ENCODE data around the gene ANKRD13C. TPM values are rescaled to one million over a fixed set of nuclear protein-coding genes. Genes with fewer than 3 reads are reported as not detected.
A peak's percentile ranks its signal among the peaks of the same experiment; 100 is the strongest.

Gene ANKRD13C
- total RNA-seq, 1 donor from 2014 or later = 34.2 TPM

DNA sequence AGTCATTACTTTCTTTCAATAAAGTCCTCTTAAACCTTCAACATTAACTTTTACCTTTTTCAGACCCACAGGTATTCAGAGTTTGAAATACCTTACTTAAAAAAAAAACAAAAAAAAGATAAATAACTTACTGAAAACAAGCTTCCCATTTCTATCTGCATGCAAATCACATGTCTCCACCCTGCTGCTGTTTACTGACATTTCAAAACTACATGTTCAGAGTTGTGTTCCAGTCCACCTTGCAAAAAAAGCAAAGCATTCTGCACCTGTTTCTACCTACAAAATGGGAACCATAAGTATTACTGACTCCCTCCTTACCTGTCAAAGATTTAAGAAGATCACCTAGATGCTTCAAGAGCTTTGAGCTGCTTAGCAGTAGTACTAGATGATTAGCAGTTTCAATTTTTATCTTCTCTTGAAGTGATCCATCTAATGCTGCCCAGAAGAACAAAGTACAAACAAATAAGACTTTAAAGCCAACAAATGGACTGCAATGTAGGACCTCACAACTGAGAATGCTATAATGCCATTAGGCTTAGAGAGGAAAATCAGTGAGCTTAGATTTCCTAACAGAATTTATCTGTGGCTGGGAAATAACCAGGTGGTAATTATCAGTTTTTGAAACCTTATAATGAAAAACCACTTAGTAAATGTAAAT lies 61.2 kb downstream of the ANKRD13C start:
- no peak for DNase-seq (ENCODE audit: low read depth)

DNA sequence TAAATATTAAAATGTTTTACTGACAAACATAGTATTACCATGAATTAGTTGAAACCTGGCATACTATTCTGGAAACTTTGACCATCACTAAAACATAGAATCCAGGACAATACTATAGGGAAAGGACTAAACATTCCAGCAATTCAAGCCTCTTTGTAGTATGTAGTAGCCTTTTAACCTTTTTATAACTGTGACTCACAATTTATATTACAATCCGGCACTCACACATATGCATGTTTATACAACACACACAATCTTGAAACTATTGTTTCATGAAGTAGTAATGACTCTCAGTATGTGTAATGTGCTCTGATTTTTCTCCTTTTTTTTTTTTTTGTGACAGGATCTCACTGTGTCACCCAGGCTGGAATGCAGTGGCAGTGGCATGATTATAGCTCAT lies 64.3 kb downstream of the ANKRD13C start:
- DNase-seq (ENCODE audit: low read depth) = peak; percentile 33

DNA sequence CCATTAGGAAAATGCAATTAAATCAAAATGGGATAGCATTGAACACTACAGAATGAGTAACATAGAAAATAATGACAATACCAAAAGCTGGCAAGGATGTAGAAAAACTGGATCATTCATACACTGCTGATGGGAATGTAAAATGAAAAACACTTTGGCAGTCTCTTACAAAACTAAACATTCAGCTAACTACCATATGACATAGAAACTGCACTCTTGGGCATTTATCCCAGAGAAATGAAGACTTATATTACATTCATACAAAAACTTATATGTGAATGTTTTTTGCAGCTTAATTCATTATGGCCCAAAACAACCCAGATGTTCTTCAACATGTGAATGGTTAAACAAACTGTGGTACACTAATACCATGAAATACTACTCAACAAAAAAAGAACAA lies 66.4 kb downstream of the ANKRD13C start:
- DNase-seq (ENCODE audit: low read depth) = no peak

DNA sequence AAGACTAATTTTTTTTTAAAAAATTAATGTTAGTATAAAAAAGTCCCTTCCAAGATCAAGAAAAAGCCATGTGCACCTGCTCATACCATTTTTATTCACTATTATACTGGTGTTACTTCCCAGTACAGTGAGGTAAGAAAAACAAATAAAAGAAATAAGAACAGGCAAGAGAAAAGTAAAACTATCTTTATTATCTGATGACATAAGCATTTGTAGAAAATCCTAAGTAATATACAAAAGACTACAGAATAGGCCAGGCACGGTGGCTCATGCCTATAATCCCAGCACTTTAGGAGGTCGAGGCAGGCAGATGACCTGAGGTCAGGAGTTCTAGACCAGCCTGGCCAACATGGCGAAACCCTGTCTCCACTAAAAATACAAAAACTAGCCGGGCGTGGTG lies 68.1 kb downstream of the ANKRD13C start:
- DNase-seq (ENCODE audit: low read depth) = no peak

DNA sequence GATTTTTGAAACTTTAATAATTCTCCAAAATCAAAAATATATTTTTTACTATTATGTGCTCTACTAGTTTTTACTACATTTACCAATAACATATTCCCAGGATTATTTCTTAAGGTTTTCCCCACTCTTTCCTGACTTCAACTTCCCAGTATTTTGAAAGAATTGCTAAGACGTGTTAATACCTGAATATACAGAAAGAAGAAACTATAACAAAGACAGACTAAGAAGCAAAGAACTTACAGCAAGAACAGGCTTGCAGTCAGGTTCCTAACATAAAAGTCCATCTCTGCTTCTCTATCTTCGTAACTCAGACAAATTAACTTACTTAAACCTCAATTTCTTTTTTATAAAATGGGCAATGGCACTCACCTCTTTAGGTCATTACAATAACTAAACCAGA lies 70.2 kb downstream of the ANKRD13C start:
- no peak for DNase-seq (ENCODE audit: low read depth)

DNA sequence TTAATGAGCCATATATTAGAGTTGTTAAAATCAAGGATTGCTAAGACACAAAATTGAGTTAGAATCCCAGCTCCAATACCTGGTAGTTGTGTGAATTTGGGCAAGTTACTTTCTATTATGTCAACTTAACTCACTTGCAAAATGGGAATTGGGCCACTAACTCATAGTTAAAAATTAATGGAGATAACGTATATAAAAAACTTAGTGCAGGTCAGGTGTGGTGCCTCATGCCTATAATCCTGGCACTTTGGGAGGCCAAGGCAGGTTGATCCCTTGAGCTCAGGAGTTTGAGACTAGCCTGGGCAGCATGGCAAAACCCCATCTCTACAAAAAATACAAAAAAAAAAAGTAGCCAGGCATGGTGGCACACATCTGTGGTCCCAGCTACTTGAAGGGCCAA lies 75.8 kb downstream of the ANKRD13C start:
- DNase-seq (ENCODE audit: low read depth) = no peak

DNA sequence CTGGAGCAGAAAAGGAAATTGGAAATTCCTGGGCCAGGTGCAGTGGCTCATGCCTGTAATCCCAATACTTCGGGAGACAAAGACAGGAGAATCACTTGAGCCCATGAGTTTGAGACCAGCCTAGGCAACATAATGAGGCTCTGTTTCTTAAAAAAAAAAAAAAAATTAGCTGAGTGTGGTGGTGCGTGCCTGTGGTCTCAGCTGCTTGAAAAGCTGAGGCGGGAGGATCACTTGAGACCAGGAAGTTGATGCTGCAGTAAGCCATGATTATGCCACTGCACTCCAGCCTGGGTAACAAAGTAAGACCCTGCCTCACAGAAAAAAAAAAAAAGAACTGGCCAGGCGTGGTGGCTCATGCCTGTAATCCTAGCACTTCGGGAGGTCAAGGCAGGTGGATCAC lies 76.6 kb downstream of the ANKRD13C start:
- no peak for DNase-seq (ENCODE audit: low read depth)

DNA sequence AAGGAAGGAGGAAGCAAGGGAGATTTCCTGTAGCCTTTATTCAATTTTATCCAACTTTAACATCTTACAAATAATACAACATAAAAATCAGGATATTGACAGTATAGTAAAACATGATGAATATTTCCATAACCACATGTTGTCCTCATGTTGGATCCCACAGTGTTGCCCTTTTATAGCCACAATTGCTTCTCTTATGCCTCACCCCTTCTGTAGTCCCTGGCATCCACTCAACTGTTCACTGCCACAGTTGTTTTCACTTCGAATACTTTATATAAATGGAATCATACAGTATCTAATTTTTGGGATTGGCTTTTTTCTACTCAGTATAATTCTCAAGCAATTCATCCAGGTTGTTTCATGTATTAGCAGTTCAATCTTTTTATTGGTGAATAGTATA lies 88.6 kb downstream of the ANKRD13C start:
- no peak for DNase-seq (ENCODE audit: low read depth)

DNA sequence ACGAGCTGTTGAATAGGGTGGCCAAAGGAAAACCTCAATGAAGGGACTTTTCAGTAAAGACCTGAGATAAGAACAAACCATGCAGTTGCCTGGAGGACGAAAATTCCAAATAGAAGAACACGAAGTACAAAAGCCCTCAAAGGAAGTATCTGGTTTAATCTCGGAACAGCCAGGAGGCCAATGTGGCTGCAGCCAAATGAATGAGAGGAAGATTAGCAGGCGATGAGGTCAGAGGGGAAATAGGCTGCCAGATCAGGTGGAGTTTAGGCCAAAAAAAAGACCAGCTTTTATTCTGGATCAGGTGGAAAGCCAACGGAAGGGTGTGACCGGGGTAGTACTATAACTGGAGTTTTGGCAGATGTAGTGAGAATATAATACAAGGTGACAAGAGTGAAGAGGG lies 89.7 kb downstream of the ANKRD13C start:
- no peak for DNase-seq (ENCODE audit: low read depth)

DNA sequence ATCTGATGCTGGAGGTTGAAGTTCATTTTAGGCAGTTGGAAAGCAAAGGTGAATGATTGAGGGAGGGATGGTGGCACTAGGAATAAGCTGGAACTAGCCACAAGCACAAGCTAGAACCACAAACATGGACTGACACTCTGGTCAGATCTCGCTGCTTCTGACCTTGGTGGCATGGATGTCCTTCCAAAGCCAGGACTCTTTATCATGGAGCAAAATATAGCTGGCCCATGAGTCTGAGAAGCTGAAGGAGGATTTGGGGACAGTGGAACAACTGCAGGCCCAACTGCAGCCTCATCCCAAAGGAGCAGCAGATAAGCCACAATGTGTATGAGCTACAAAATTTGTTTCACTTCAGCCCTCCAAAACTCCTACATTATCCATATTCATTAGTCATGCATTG lies 97.9 kb downstream of the ANKRD13C start:
- no peak for DNase-seq (ENCODE audit: low read depth)

DNA sequence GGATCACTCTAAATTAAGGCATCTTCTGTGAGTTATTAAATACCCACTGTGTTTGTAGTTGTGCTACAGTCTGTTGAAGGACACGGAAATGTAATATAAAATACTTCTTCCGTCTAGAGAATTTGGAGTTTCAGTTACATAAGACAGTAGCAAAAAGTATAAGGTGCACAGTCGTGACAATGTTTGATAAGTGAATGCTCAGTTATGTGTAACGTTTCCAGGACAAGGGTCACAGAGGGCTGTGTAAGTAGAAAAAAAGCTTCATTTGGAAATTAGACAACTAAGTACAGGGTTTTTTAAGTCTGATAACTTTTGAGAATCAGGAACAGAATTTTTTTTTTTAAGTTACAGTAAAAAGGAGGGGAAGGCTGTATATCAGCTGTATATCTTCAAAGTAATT lies 105.8 kb downstream of the ANKRD13C start:
- no peak for DNase-seq (ENCODE audit: low read depth)

DNA sequence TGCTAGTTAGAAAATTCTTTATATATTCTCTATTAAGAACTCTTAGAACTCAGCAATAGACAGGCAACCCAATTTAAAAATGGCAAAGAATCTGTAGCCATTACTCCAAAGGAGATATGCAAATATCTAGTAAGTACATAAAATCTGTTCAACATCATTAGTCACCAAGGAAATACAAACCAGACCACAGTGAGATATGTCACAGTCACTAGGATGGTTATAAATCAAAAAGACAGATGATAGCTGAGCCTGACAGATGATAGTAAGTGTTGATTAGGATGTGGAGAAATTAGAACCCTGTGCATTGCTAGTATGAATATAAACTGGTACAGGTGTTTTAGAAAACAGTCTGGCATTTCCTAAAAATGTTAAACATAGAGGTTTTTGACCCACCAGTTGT lies 106.8 kb downstream of the ANKRD13C start:
- DNase-seq (ENCODE audit: low read depth) = no peak

DNA sequence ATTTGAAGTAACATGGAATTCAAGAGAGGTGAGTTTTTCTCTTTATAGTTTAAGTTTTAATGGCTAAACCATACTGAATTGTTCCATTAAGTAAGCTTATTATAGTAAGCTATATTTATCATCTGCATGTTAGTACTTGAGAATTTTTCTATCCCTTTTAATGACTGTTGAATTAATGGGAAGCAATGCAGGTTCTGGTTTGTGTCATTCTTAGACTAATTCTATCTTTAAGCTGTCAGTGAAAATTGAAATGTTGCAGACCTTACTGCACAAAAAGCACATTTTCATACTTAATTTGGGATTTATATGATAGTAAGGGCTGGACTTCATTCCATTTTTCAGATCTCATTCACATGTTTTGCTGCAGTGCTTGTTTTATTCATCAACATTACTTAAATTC lies 107.4 kb downstream of the ANKRD13C start:
- DNase-seq (ENCODE audit: low read depth) = no peak

DNA sequence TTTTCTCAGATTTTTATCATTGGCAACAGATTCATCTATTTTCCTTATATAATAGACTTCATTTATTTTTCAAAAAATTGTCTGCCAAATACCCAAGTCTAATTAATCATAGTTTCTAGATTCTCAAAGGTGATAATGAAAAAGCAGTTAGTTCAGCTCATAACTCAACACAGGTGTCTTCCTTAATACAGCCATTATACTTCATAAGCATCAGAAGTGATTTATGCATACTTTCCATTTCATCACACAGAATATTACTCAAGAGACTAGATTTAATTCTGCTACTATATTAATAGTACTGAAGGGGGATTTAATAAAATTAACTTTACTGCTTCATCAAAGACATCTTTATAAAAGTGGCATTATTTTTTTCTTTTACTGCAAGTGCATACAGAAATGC lies 114.6 kb downstream of the ANKRD13C start:
- no peak for DNase-seq (ENCODE audit: low read depth)

DNA sequence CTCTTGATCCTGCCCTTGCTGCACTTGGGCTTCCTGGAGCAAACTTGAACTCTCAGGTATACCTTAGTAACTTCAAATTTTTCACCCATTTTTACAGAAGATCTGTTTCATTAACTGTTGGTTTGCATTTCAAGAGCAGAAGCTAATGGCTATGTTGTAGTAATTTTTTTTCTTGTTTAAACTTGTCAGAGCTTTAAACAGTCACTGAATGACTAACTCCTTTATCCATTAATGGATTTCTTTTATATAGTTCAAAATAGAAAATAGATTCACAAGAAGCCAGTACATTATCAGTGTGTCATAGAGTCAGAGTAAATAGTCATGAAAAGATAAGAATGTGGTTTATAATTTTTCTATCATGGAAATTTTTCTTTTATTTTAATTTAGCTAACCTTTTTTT lies 119.8 kb downstream of the ANKRD13C start:
- DNase-seq (ENCODE audit: low read depth) = no peak

DNA sequence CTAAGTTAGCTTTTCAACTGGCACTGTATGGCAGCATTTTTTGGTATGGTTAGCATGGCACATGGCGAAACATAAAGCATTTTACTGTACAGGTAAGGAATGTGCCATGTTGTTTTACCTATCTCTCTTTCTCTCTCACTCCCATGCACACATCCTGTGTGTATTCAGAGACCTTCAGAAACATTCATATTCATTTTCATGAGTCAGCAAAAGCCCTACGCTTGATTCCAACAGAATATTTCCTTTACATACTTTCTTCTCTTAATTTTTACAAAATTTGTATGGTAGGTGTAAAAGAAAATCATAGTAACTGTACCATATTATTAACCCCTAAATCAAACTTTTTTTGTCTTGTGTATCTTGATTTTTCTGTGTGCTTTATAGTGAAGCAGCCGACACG lies 123.0 kb downstream of the ANKRD13C start:
- DNase-seq (ENCODE audit: low read depth) = no peak

DNA sequence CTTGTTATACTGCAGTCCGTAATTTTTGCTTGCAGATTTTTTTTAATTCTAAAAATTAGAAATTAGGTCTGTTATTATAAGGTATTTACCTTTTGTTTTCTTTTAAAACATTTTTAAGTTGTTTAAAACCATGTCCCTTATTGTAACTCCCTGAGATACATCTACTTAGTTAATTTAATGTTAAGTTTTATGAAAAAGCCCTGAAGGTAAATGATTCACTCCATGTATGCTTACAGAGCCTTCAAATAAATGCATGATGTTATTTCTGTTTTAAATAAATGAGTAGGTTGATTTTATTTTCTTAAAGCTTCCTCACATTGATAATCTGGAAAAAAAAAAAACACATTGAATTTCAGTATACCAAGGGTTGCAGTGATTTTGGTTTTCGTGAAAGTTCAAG lies 125.9 kb downstream of the ANKRD13C start:
- no peak for DNase-seq (ENCODE audit: low read depth)

DNA sequence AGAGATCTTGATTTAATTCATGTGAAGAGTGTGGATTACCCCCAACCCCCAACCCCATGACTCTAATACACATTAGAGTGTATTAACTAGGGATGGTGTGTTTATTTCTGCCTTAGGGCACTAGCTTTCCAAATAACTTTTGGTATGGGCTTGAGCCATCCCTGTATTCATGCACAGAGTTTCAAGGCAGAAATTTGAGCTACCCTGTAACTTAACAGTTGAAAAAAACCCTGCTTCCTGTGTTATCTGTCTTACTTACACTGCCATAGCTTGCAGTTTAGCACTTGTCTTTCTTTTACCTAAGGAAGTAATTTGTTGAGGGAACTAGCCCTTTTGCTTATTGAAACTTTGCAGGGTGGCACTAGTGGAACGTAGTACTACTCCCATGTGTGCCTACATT lies 127.1 kb downstream of the ANKRD13C start:
- no peak for DNase-seq (ENCODE audit: low read depth)

DNA sequence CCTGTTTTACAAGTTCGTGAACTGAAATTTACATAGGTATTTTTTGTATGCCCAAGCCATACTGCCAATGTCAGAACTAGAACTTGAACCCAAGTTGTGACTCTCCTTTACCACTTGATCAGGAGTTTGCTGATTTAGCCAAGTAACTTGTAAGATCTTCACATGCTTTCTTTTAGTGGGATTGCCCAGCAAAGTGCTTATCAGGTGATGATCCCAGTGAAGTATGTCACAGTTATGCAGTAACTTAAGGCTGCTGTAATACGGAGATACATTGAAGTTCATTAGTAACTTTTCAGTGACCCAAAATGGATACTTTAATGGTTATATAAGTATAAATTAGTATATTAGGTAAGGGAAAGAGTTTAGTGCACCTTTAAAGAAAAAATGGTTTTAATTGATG lies 129.6 kb downstream of the ANKRD13C start:
- DNase-seq (ENCODE audit: low read depth) = no peak

DNA sequence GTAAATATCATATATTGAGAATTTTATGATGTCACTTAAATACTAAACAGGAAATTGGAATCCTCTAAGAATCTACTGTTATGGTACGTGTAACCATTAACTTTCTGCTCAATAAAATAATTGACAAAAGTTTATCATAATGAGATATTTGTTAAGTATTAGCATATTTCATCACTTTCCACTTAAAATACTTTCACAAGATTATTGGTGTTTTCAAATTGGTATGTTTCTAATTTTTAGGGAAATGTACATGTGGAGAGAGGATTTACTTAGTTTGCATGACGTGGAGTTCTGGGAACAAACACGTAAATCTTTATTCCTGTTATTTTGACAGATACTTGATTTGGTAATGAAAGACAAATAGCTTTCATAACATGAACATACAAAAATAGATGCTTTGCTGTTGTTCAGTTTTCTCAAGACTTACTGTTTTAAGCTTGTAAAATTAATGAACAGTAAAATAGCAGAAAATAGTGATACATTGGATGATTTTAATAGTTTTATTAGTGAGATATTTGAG lies 131.7 kb downstream of the ANKRD13C start:
- no peak for DNase-seq (ENCODE audit: low read depth)

DNA sequence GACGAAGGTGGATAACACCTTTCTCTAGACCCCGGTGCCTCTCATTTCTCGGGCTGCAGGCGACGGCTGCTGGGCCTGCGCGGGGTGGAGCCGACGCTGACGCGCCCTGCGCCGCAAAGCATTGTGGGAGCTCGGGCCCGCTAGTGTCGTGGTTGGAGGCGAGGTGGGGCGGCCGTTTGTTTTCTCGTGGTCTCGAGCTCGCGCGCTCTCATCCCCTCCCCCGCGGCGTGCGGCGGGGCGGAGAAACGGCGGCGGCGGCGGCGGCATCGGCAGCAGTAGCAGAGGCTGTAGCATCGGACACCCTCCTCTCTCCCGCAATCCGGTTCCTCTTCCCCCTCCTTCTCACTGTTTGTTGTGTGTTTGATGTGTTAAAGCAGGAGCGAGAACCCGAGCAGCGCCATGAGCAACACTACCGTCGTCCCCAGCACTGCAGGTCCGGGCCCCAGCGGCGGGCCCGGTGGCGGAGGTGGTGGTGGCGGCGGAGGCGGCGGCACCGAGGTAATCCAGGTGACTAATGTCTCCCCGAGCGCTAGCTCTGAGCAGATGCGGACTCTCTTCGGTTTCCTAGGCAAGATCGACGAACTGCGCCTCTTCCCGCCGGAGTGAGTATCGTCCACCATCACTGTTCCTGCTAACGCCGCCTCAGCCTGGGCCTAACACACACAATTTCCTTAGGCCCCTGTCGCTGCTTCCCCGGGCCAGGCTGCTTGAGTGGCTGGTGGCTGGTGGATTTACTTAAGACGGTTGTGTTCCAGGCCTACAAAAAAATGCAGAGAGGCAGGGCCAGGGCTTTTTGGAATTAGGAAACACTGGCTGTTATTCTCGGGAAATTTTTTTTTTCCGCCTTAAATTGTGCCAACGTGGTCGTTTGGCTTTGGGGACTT lies 133.0 kb downstream of the ANKRD13C start, which contains the start of gene SRSF11:
Gene SRSF11, plus strand, starts transcription at position 143 of the 884 bp plus-strand sequence. Its CDS starts 257 bp downstream, at position 400.
- DNase-seq (ENCODE audit: low read depth) = peak; percentile 76

DNA sequence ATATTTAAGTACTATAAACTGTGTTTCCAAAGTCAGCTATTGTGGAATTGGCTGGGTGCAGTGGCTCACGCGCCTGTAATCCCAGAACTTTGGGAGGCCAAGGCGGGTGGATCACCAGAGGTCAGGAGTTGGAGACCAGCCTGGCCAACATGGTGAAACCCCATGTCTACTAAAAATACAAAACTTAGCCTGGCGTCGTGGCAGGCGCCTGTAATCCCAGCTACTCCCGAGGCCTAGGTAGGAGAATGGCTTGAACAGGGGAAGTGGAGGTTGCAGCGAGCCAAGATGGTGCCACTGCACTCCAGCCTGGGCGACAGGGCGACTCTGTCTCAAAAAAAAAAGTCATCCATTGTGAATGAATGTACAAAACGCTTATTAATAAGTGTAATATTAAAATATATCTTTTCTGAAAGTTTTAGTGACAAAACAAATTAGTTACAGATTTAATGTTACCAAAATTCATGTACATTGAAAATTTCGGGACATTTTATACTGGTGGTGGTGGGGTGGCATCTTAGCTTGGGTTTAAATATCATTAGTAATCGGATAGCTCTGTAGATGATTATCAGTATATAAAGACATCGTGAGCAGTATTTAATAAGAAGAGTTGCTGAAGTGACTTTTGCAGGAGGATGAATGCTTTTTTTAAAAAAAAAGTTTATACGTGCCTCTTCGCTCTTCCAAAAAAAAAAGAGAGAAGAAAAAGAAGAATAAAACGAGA lies 133.8 kb downstream of the ANKRD13C start:
- DNase-seq (ENCODE audit: low read depth) = peak; percentile 22
